Parathyroid adenoma (tissue), 2 donors: ENCODE results near the gene TBC1D30.

Source experiments
- H2AFZ ChIP-seq: fragments of 300-600 bp; sonication (generic); one replicate; pipeline ENCODE4 v1.7.0; 2017; ENCODE audit warnings: antibody characterized with exemption, mild to moderate bottlenecking
- H3K27ac ChIP-seq: fragments of 300-600 bp; sonication (generic); one replicate; pipeline ENCODE4 v1.7.0; 2017
- H3K27me3 ChIP-seq: fragments of 300-600 bp; sonication (generic); one replicate; pipeline ENCODE4 v1.7.0; 2017; ENCODE audit warnings: low read length; ENCODE audit not compliant: control insufficient read depth, insufficient read depth
- H3K36me3 ChIP-seq: fragments of 300-600 bp; sonication (generic); one replicate; pipeline ENCODE4 v1.7.0; 2017; ENCODE audit warnings: low read length; ENCODE audit not compliant: control insufficient read depth, insufficient read depth
- H3K4me1 ChIP-seq: fragments of 300-600 bp; sonication (generic); one replicate; pipeline ENCODE4 v1.7.0; 2017; ENCODE audit warnings: control low read depth
- H3K4me2 ChIP-seq: fragments of 300-600 bp; sonication (generic); one replicate; pipeline ENCODE4 v1.7.0; 2017; ENCODE audit warnings: low read length
- H3K4me3 ChIP-seq: fragments of 300-600 bp; sonication (generic); one replicate; pipeline ENCODE4 v1.7.0; 2017; ENCODE audit warnings: low read depth, low read length
- H3K79me2 ChIP-seq: fragments of 300-600 bp; sonication (generic); one replicate; pipeline ENCODE4 v1.7.0; 2017; ENCODE audit warnings: control low read depth
- H3K9ac ChIP-seq: fragments of 300-600 bp; sonication (generic); one replicate; pipeline ENCODE4 v1.7.0; 2017; ENCODE audit warnings: mild to moderate bottlenecking
- H3K9me3 ChIP-seq: fragments of 300-600 bp; sonication (generic); one replicate; pipeline ENCODE4 v1.7.0; 2017; ENCODE audit warnings: low read length; ENCODE audit not compliant: control insufficient read depth
- CTCF ChIP-seq: fragments of 300-600 bp; sonication (generic); IDR thresholded peaks from one replicate; pipeline ENCODE4 v1.7.0; 2017; ENCODE audit warnings: antibody characterized with exemption, mild to moderate bottlenecking
- donor health status: primary hyperparathyroidism.

Gene TBC1D30

GRCh38 chr12:64833928-64834327 lies 9.5 kb downstream of the TBC1D30 start:
- H3K27ac ChIP-seq, result no peak overlapping the region
- no peaks in the 10 kb centered on the region for H3K4me1 ChIP-seq
- TF ChIP-seq CTCF, result no peak
- no peak overlapping the region for H2AFZ ChIP-seq
- H3K9me3 ChIP-seq, result no peaks in the 10 kb centered on the region
- H3K36me3 ChIP-seq, result no peaks in the 10 kb centered on the region
- peaks cover 4% of the 10 kb centered on the region for H3K79me2 ChIP-seq
- no peaks in the 10 kb centered on the region for H3K27me3 ChIP-seq
- no peak overlapping the region for H3K9ac ChIP-seq
- no peak overlapping the region for H3K4me2 ChIP-seq
- H3K4me3 ChIP-seq, result no peak overlapping the region

- Histone ChIP-seq H3K4me2 (no peak overlapping the region), H3K79me2 (peaks cover 4% of the 10 kb centered on the region), H3K36me3 (no peaks in the 10 kb centered on the region)
Observed at GRCh38 chr12:64835901-64836300, 11.5 kb downstream of the TBC1D30 start.

GRCh38 chr12:64836856-64837255 lies 12.4 kb downstream of the TBC1D30 start:
- no peak for TF ChIP-seq CTCF
- no peak overlapping the region for H3K9ac ChIP-seq
- H3K4me1 ChIP-seq, result no peaks in the 10 kb centered on the region
- peaks cover 4% of the 10 kb centered on the region for H3K79me2 ChIP-seq
- no peaks in the 10 kb centered on the region for H3K27me3 ChIP-seq
- no peak overlapping the region for H3K4me2 ChIP-seq
- no peak overlapping the region for H3K27ac ChIP-seq
- no peaks in the 10 kb centered on the region for H3K36me3 ChIP-seq
- no peak overlapping the region for H3K4me3 ChIP-seq
- H3K9me3 ChIP-seq, result no peaks in the 10 kb centered on the region
- no peak overlapping the region for H2AFZ ChIP-seq

More at GRCh38 chr12:64835901-64836300, 11.5 kb downstream of the TBC1D30 start:
- TF ChIP-seq CTCF, result no peak
- no peaks in the 10 kb centered on the region for H3K27me3 ChIP-seq
- H3K9ac ChIP-seq, result no peak overlapping the region
- H3K27ac ChIP-seq, result no peak overlapping the region
- H3K4me3 ChIP-seq, result no peak overlapping the region
- no peaks in the 10 kb centered on the region for H3K9me3 ChIP-seq
- H2AFZ ChIP-seq, result no peak overlapping the region
- H3K4me1 ChIP-seq, result no peaks in the 10 kb centered on the region

- no peak overlapping the region for H3K4me3 ChIP-seq
- H3K9ac ChIP-seq, result no peak overlapping the region
- H2AFZ ChIP-seq, result no peak overlapping the region
- H3K36me3 ChIP-seq, result no peaks in the 10 kb centered on the region
- H3K9me3 ChIP-seq, result no peaks in the 10 kb centered on the region
- H3K79me2 ChIP-seq, result peaks cover 4% of the 10 kb centered on the region
- H3K27me3 ChIP-seq, result no peaks in the 10 kb centered on the region
- H3K4me1 ChIP-seq, result no peaks in the 10 kb centered on the region
- no peak overlapping the region for H3K27ac ChIP-seq
- H3K4me2 ChIP-seq, result no peak overlapping the region
- TF ChIP-seq CTCF, result no peak
Observed at GRCh38 chr12:64837427-64837826, 13.0 kb downstream of the TBC1D30 start.

- Histone ChIP-seq H3K36me3 (no peaks in the 10 kb centered on the region), H3K4me1 (no peaks in the 10 kb centered on the region), H2AFZ (no peak overlapping the region), H3K9me3 (no peaks in the 10 kb centered on the region), H3K9ac (no peak overlapping the region), H3K4me2 (no peak overlapping the region), H3K79me2 (no peaks in the 10 kb centered on the region), H3K4me3 (no peak overlapping the region), H3K27me3 (no peaks in the 10 kb centered on the region), H3K27ac (no peak overlapping the region)
- TF ChIP-seq CTCF, result no peak
Observed at GRCh38 chr12:64840119-64840518, 15.7 kb downstream of the TBC1D30 start.
